HFFc6 (cell line): ENCODE data around the gene ILDR1. TPM values are rescaled to one million over a fixed set of nuclear protein-coding genes. Genes with fewer than 3 reads are reported as not detected.

Source experiments
- DNase-seq: peaks from one replicate; pipeline ENCODE4 v3.0.0-alpha.2; 2018
- H3K27ac Mint-ChIP-seq: 2 replicates; pipeline ENCODE4 v1.8.0; 2020; ENCODE audit warnings: mild to moderate bottlenecking, mixed read lengths
- H3K27me3 Mint-ChIP-seq: 2 replicates; pipeline ENCODE4 v1.8.0; 2021; ENCODE audit warnings: mild to moderate bottlenecking, moderate library complexity, mixed read lengths; ENCODE audit not compliant: insufficient read depth
- H3K36me3 Mint-ChIP-seq: 2 replicates; pipeline ENCODE4 v1.8.0; 2021; ENCODE audit warnings: low read depth, mixed read lengths
- H3K4me1 Mint-ChIP-seq: 2 replicates; pipeline ENCODE4 v1.8.0; 2020; ENCODE audit warnings: low read depth, mixed read lengths
- H3K4me3 Mint-ChIP-seq: 2 replicates; pipeline ENCODE4 v1.8.0; 2020; ENCODE audit warnings: mild to moderate bottlenecking, moderate library complexity, mixed read lengths
- H3K9me3 Mint-ChIP-seq: 2 replicates; pipeline ENCODE4 v1.8.0; 2020; ENCODE audit warnings: mild to moderate bottlenecking, mixed read lengths
- CTCF ChIP-seq: fragments of 200-600 bp; sonication (generic); IDR thresholded peaks from 2 replicates; pipeline ENCODE4 v1.5.0; 2021; ENCODE audit warnings: antibody characterized with exemption, mild to moderate bottlenecking
- total RNA-seq, 6 experiments: library from RNA; stranded (reverse); fragmentation: NEBNext Ultra II Directional; extraction: Animal tissue kit (Norgen Biotek cat#: 25700); gene quantifications; 2 replicates in 1 of 6; 3 replicates in 5 of 6; pipeline ENCODE4 v1.2.3, GENCODE V29; 2021

The ILDR1 gene
- total RNA-seq, 6 experiments from 2014 or later, result not detected

GRCh38 chr3:122019493-122019892 lies 2.6 kb downstream of the ILDR1 start:
- Mint-ChIP-seq H3K27ac (no peak overlapping the region), H3K4me3 (no peak overlapping the region), H3K9me3 (no peaks in the 10 kb centered on the region), H3K36me3 (no peaks in the 10 kb centered on the region), H3K27me3 (peaks cover 10% of the 10 kb centered on the region), H3K4me1 (no peaks in the 10 kb centered on the region)
- no peak for DNase-seq
- no peak for TF ChIP-seq CTCF

- Mint-ChIP-seq H3K27ac (no peak overlapping the region), H3K4me3 (no peak overlapping the region), H3K4me1 (no peaks in the 10 kb centered on the region), H3K9me3 (no peaks in the 10 kb centered on the region), H3K36me3 (no peaks in the 10 kb centered on the region), H3K27me3 (peaks cover 22% of the 10 kb centered on the region)
- no peak for TF ChIP-seq CTCF
- no peak for DNase-seq
Measured at GRCh38 chr3:122014741-122015140, 7.3 kb downstream of the ILDR1 start.

GRCh38 chr3:122013448-122013925 lies 8.6 kb downstream of the ILDR1 start:
- no peak for TF ChIP-seq CTCF
- Mint-ChIP-seq H3K9me3 (no peaks in the 10 kb centered on the region), H3K27ac (no peak overlapping the region), H3K4me3 (no peak overlapping the region), H3K27me3 (peaks cover 22% of the 10 kb centered on the region), H3K4me1 (no peaks in the 10 kb centered on the region), H3K36me3 (no peaks in the 10 kb centered on the region)
- DNase-seq, result no peak

- H3K27me3 Mint-ChIP-seq, result peaks cover 22% of the 10 kb centered on the region
- H3K4me3 Mint-ChIP-seq, result no peak overlapping the region
- no peak for TF ChIP-seq CTCF
- H3K4me1 Mint-ChIP-seq, result no peaks in the 10 kb centered on the region
- no peak overlapping the region for H3K27ac Mint-ChIP-seq
- H3K36me3 Mint-ChIP-seq, result no peaks in the 10 kb centered on the region
- no peak for DNase-seq
- no peaks in the 10 kb centered on the region for H3K9me3 Mint-ChIP-seq
Measured at GRCh38 chr3:122012821-122013220, 9.2 kb downstream of the ILDR1 start.

- DNase-seq, result no peak
- H3K4me3 Mint-ChIP-seq, result no peak overlapping the region
- TF ChIP-seq CTCF, result no peak
- H3K36me3 Mint-ChIP-seq, result no peaks in the 10 kb centered on the region
- no peaks in the 10 kb centered on the region for H3K9me3 Mint-ChIP-seq
- H3K27ac Mint-ChIP-seq, result no peak overlapping the region
- peaks cover 23% of the 10 kb centered on the region for H3K27me3 Mint-ChIP-seq
- no peaks in the 10 kb centered on the region for H3K4me1 Mint-ChIP-seq
Measured at GRCh38 chr3:122011396-122011795, 10.7 kb downstream of the ILDR1 start.

- DNase-seq, result no peak
- H3K27ac Mint-ChIP-seq, result no peak overlapping the region
- H3K36me3 Mint-ChIP-seq, result no peaks in the 10 kb centered on the region
- no peak for TF ChIP-seq CTCF
- H3K9me3 Mint-ChIP-seq, result no peaks in the 10 kb centered on the region
- peaks cover 23% of the 10 kb centered on the region for H3K27me3 Mint-ChIP-seq
- H3K4me1 Mint-ChIP-seq, result no peaks in the 10 kb centered on the region
- no peak overlapping the region for H3K4me3 Mint-ChIP-seq
Measured at GRCh38 chr3:122010506-122010905, 11.5 kb downstream of the ILDR1 start.
